ENCODE data around the gene MYO18B. TPM values are rescaled to one million over a fixed set of nuclear protein-coding genes. Genes with fewer than 3 reads are reported as not detected.

The MYO18B gene
- total and polyA plus RNA-seq, 2 of the 8 experiments (the other 6 are each of a cell fraction or from before 2014, with no cell fraction given) = 0.62 to 0.78 TPM

DNA sequence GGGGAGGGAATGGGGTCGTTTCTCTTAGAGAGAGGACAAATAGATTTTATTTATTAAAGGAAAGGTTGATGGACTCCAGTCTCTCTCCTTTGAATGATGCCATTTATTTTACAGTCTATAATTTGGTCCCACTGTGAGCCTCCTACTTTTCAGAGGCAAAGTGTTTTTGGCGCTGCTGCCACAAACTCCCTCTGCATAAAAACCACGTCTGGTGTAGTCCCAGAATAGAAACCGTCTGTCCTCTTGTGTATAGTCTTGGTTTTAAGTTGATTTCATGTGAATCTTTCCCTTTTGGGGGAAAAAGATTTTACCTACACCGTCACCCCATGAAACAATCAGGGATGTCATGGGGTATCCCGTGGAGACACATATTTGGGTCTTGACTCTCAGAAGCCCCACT is 283.6 kb downstream of the MYO18B start:
- Histone ChIP-seq H3K4me1 (replicated peaks in 1 of 4; ENCODE audit: control insufficient read depth in 3 of 4, insufficient read depth in 4 of 4, low read length in 3 of 4) (no peaks in the 10 kb centered on the region), H3K23me2 (ENCODE audit: low read depth, low read length) (no peaks in the 10 kb centered on the region), H2BK20ac (ENCODE audit: low read length) (no peak overlapping the region), H3K27ac (ENCODE audit: low read depth, low read length) (no peak overlapping the region), H2BK120ac (replicated peaks; ENCODE audit: low read depth, low read length) (no peak overlapping the region), H4K5ac (ENCODE audit: insufficient read length, low read depth, low read length) (no peak overlapping the region), H3K23ac (ENCODE audit: insufficient read length) (no peak overlapping the region), H2BK15ac (ENCODE audit: low read length) (no peak overlapping the region), H2AFZ (ENCODE audit: low read length) (no peak overlapping the region), H4K91ac (replicated peaks; ENCODE audit: insufficient read length, low read length) (no peak overlapping the region), H2BK5ac (ENCODE audit: low read depth, low read length) (no peak overlapping the region), H4K20me1 (replicated peaks in 1 of 2; ENCODE audit: control insufficient read depth in 1 of 2, insufficient read depth in 2 of 2, low read length in 2 of 2) (no peaks in the 10 kb centered on the region), H3K27me3 (replicated peaks in 1 of 4; ENCODE audit: control insufficient read depth in 3 of 4, extremely low read depth in 1 of 4, insufficient read depth in 3 of 4, low read length in 3 of 4) (no peaks in the 10 kb centered on the region), H3K9ac (replicated peaks in 1 of 4; ENCODE audit: extremely low read depth in 1 of 4, low read depth in 3 of 4, low read length in 3 of 4) (no peak overlapping the region), H2AK5ac (ENCODE audit: low read depth, low read length) (no peak overlapping the region), H3K56ac (replicated peaks; ENCODE audit: insufficient read length, low read depth, low read length) (no peak overlapping the region), H3K14ac (ENCODE audit: insufficient read length) (no peak overlapping the region), H3K36me3 (ENCODE audit: control insufficient read depth in 2 of 4, insufficient read depth in 4 of 4, low read length in 3 of 4) (no peaks in the 10 kb centered on the region), H3K4ac (replicated peaks; ENCODE audit: insufficient read length, low read depth, low read length) (no peak overlapping the region), H3K79me2 (ENCODE audit: control insufficient read depth in 1 of 2, insufficient read depth in 2 of 2, low read length in 2 of 2) (no peaks in the 10 kb centered on the region), H2BK12ac (ENCODE audit: low read depth, low read length) (no peak overlapping the region), H3K4me2 (ENCODE audit: insufficient read depth in 1 of 2, low read depth in 2 of 2, low read length in 2 of 2) (no peak overlapping the region), H3K18ac (ENCODE audit: extremely low read depth, low read length) (no peak overlapping the region), H3K79me1 (ENCODE audit: low read depth, low read length) (no peaks in the 10 kb centered on the region), H3K4me3 (ENCODE audit: extremely low read depth in 1 of 4, insufficient read depth in 2 of 4, low read depth in 3 of 4, low read length in 4 of 4) (no peak overlapping the region), H4K8ac (ENCODE audit: extremely low read depth, insufficient read depth, low read length) (no peak overlapping the region), H3K9me3 (ENCODE audit: insufficient read depth in 2 of 2, low read depth in 1 of 2, low read length in 1 of 2) (no peaks in the 10 kb centered on the region)
- FAIRE-seq (no peak), DNase-seq (ENCODE audit: low read depth in 1 of 2, low spot score in 2 of 2) (no peak)
- no peak for TF ChIP-seq YY1 (IDR thresholded peaks at IDR 0.05; ENCODE audit: low read depth, low read length)
- TF ChIP-seq GTF2F1 (IDR thresholded peaks at IDR 0.05; ENCODE audit: borderline replicate concordance, low read depth, low read length) = no peak
- no peak for TF ChIP-seq TEAD4 (IDR thresholded peaks at IDR 0.05; ENCODE audit: low read depth, low read length)
- no peak for TF ChIP-seq RNF2 (IDR thresholded peaks at IDR 0.05; ENCODE audit: borderline replicate concordance, low read depth, low read length, missing control alignments, poor library complexity, severe bottlenecking)
- no peak for TF ChIP-seq CHD2 (IDR thresholded peaks at IDR 0.05; ENCODE audit: low read length)
- no peak for TF ChIP-seq RAD21 (IDR thresholded peaks at IDR 0.05 in 1 of 2, conservative IDR thresholded peaks at IDR 0.05 in 1 of 2; ENCODE audit: low read depth in 2 of 2, low read length in 2 of 2)
- no peak for TF ChIP-seq JUND (IDR thresholded peaks at IDR 0.05; ENCODE audit: low read length)
- TF ChIP-seq POU5F1 (IDR thresholded peaks at IDR 0.05; ENCODE audit: low read depth, low read length) = no peak
- no peak for TF ChIP-seq EP300 (IDR thresholded peaks at IDR 0.05; ENCODE audit: borderline replicate concordance in 1 of 2, low read depth in 2 of 2, low read length in 2 of 2)
- no peak for TF ChIP-seq SIRT6 (IDR thresholded peaks at IDR 0.05; ENCODE audit: low read length)
- TF ChIP-seq NRF1 (IDR thresholded peaks at IDR 0.05; ENCODE audit: low read depth, low read length) = no peak
- POLR2A ChIA-PET (ENCODE audit: partially characterized antibody) = no interaction called here
- CTCF ChIA-PET (ENCODE audit: partially characterized antibody) = interaction anchor here (1.8 kb wide), 1 partner anchor 147 kb away, joined by 3 read pairs; no protein-coding TSS in a partner anchor
- WGBS, 2 experiments (ENCODE audit: extremely low coverage in 1 of 2, insufficient coverage in 1 of 2, insufficient read length in 1 of 2, insufficient replicate concordance in 2 of 2, low coverage in 1 of 2, low lambda C conversion rate in 2 of 2, missing lambda C conversion rate in 1 of 2) = 85% methylated on average over 6 of the region's 6 CpGs; no CpG with 5 or more reads in 1 of the 2 experiments
